ENCODE results near the gene GPR137. TPM values are rescaled to one million over a fixed set of nuclear protein-coding genes. Genes with fewer than 3 reads are reported as not detected.
"Not testable (repeated sequence)": the region's sequence is repeated elsewhere in the genome, so short reads cannot be mapped to it uniquely, and the experiment has no call there.

GPR137 gene
- total RNA-seq, 1 donor from 2014 or later: 9.7 TPM

- DNase-seq: peak; percentile 81
Observed at GRCh38 chr11:64304316-64305072, 18.8 kb downstream of the GPR137 start.

- peak; percentile 99 for DNase-seq
Observed at GRCh38 chr11:64305075-64305690, 19.5 kb downstream of the GPR137 start, which contains the start of gene ESRRA. TSS of gene ESRRA (plus strand) at chr11:64305524. CDS start at chr11:64307180, 1,656 bp downstream.

- DNase-seq: peak; percentile 54
Observed at GRCh38 chr11:64305691-64306562, 20.3 kb downstream of the GPR137 start.

GRCh38 chr11:64306563-64306875 is 20.9 kb downstream of the GPR137 start:
- DNase-seq: no peak

GRCh38 chr11:64306876-64307622 is 21.4 kb downstream of the GPR137 start:
- no peak for DNase-seq

DNA sequence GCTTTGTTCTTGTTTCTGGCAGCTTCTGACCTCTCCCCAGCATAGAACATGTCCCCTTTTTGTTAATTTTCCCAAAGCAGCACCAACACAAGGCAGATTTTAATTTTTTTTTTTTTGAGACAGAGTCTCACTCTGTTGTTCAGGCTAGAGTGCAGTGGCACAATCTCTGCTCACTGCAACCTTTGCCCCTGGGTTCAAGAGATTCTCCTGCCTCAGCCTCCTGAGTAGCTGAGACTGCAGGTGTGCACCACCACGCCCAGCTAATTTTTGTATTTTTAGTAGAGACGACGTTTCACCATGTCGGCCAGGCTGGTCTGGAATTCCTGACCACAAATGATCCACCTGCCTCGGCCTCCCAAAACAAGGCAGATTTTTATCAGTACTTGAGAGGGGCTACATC is 22.1 kb downstream of the GPR137 start:
- not testable (repeated sequence) for DNase-seq

DNA sequence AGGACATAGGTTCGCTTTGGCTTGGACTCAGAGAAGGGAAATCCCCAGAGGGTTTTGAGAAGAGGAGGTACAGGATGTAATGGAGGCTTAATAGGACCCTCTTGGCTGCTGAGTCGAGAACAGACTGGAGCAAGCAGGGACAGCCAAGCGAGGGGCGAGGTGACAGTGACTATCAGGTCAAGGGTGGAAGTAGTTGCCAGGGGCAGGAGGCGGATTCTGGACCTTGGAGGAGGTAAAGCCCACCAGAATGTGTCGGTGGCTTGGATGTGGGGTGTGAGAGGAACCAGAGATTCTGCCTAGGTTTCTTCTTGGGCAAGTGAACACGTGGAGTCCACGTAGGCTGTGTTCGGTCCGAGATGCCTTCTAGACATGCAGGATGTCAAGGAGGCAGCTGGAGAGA is 27.3 kb downstream of the GPR137 start:
- DNase-seq: no peak

GRCh38 chr11:64313491-64314145 is 28.0 kb downstream of the GPR137 start:
- no peak for DNase-seq

- DNase-seq: no peak
Observed at GRCh38 chr11:64314146-64314804, 28.6 kb downstream of the GPR137 start.

- no peak for DNase-seq
Observed at GRCh38 chr11:64314805-64315561, 29.3 kb downstream of the GPR137 start.

DNA sequence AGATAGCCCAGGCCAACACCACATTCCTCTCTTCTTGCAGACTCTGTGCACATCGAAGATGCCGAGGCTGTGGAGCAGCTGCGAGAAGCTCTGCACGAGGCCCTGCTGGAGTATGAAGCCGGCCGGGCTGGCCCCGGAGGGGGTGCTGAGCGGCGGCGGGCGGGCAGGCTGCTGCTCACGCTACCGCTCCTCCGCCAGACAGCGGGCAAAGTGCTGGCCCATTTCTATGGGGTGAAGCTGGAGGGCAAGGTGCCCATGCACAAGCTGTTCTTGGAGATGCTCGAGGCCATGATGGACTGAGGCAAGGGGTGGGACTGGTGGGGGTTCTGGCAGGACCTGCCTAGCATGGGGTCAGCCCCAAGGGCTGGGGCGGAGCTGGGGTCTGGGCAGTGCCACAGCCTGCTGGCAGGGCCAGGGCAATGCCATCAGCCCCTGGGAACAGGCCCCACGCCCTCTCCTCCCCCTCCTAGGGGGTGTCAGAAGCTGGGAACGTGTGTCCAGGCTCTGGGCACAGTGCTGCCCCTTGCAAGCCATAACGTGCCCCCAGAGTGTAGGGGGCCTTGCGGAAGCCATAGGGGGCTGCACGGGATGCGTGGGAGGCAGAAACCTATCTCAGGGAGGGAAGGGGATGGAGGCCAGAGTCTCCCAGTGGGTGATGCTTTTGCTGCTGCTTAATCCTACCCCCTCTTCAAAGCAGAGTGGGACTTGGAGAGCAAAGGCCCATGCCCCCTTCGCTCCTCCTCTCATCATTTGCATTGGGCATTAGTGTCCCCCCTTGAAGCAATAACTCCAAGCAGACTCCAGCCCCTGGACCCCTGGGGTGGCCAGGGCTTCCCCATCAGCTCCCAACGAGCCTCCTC is 30.2 kb downstream of the GPR137 start:
- not testable (repeated sequence) for DNase-seq

- no peak for DNase-seq
Observed at GRCh38 chr11:64316672-64317324, 31.1 kb downstream of the GPR137 start.

DNA sequence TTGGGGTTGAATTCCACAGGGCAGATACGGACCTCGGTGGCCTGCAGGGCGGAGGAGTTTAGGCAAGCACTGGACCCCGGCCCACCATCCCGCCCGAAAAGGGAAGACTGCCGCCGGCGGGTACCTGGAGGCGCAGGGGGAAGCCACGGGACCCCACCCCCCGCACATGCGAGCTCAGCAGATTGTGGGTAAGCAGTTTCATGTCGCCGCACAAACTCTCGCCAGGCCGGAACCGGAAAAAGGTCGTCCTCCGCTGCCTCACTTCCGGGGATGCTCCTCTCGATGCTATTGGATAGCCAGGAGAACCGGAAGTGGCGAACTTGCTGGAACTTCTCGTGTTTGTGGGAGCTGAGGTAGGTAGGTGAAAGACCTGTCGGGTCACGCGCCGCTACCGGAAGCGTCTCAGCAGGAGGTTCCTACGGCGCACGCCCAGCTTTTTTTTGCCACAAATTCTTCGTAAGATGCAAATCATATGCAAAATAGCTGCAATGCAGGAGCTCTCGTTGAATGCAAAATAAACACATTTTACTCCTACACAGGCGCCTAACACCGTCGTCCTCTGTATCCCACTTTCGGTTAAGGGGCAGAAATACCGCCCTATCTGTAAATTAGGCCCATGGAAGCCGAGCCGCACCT is 31.8 kb downstream of the GPR137 start, which contains the start of gene TRMT112:
TSS of gene TRMT112 (minus strand) at position 235 of the 636 bp plus-strand sequence. CDS start at position 202, 33 bp downstream.
- peak; percentile 95 for DNase-seq

DNA sequence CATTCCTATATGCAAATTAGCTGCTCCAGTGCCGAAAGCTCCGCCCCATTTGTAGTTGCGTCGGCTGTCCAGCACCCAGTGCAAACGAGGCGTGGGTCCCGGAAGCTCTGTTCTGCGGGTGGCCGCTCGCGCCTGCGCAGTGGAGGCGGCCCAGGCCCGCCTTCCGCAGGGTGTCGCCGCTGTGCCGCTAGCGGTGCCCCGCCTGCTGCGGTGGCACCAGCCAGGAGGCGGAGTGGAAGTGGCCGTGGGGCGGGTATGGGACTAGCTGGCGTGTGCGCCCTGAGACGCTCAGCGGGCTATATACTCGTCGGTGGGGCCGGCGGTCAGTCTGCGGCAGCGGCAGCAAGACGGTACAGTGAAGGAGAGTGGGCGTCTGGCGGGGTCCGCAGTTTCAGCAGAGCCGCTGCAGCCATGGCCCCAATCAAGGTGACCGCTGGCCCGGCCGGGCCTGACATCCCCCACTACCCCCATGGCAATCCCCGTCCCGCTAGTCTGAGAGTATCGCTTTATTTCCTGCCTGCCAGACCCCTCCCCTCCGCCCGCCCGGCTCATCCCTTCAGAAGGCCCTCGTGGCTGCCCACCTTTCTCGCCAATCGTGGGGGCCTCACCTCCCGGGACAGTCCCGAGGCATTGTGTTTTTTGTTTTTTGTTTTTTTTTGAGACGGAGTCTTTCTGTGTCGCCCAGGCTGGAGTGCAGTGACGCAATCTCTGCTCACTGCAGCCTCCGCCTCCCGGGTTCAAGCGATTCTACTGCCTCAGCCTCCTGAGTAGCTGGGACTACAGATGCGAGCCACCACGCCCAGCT is 32.5 kb downstream of the GPR137 start, which contains the start of gene PRDX5:
TSS of gene PRDX5 (plus strand) at position 161 of the 805 bp plus-strand sequence. CDS start at position 256, 95 bp downstream.
- DNase-seq: peak; percentile 96

DNA sequence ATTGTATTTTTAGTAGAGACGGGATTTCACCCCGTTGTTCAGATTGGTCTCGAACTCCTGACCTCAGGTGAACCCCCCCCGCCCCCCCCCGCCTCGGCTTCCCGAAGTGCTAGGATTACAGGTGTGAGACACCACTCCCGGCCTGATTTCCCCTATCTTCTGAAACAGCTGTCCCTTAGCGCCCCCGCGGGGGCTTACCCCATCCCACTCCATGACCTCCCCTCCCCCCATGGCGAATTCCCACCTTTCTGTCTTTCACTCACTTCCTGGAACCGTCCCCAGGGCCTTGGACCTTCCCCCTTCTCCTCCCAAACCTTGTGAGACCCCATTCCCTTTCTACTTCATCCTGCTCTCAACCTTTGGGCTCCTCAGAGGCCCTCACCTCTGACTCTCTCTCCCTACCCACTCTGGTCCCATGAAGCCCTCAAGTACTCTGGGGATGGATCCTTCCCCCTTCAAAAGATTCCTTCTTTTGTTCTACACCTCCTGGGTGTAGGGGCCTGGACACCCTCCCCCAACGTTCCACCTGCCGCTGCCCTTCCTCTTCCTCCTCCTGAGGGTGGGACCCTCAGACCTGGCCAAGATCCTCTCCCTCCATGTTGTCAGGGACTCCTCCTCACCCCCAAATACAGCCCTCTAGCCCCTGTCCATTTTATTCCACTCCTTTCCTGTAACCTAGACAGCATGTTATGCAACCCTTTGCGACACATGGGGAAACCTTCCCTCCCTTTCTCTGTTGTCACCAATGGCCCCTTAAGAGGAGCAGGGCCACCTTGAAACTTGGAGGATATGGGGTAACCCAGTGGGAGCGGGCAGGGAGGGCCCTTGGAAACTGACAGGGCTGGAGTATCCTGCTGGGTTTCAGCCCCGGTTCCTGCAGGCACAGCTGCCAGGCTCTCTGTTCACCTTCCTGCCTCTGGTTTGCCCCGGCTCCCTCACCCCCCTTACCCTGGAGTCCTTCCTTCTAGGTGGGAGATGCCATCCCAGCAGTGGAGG is 33.4 kb downstream of the GPR137 start:
- DNase-seq: no peak

DNA sequence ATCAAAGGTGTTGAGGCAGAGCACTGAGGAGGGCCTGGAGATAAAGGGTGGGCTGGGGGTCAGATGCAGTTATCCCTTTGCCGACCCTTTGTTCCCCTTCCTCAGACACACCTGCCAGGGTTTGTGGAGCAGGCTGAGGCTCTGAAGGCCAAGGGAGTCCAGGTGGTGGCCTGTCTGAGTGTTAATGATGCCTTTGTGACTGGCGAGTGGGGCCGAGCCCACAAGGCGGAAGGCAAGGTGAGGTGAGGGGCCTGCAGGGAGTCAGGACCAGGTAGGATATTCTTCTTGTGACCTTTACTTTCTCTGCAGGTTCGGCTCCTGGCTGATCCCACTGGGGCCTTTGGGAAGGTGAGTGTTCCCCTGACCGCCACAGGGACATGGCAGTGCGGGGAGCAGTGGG is 34.9 kb downstream of the GPR137 start:
- DNase-seq: no peak

Measured in occipital lobe (tissue), 2 donors.